Heart left ventricle (tissue), 16 donors: ENCODE results near the gene UMODL1. TPM values are rescaled to one million over a fixed set of nuclear protein-coding genes. Genes with fewer than 3 reads are reported as not detected.

Source experiments
- ATAC-seq, 4 donors: fragments of 200-7000 bp; cut with Tn5 transposase; one replicate each; pipeline ENCODE4 v1.9.1; 2020 to 2022; ENCODE audit warnings: moderate library complexity in 4 of 4, mild to moderate bottlenecking in 3 of 4, moderate number of reproducible peaks in 1 of 4
- DNase-seq, 5 donors: peaks; one replicate each; pipeline ENCODE4 v3.0.0-alpha.2; 2020
- H3K27ac ChIP-seq, 12 donors: fragments of 200-600 bp; sonication (generic) in 4 of 12; one replicate each; pipeline versions ENCODE4 v1.5.0 to v1.8.0; 2016 to 2022; ENCODE audit warnings: mild to moderate bottlenecking in 2 of 12
- H3K27me3 ChIP-seq, 9 donors: fragments of 200-600 bp; sonication (generic) in 2 of 9; one replicate each; pipeline versions ENCODE4 v1.5.1 to v1.8.0; 2016 to 2022; ENCODE audit warnings: mild to moderate bottlenecking in 3 of 9
- H3K36me3 ChIP-seq, 9 donors: fragments of 200-600 bp; sonication (generic) in 2 of 9; one replicate each; pipeline versions ENCODE4 v1.5.0 to v1.8.0; 2018 to 2022; ENCODE audit warnings: mild to moderate bottlenecking in 2 of 9
- H3K4me1 ChIP-seq, 12 donors: fragments of 200-600 bp; sonication (generic) in 4 of 12; one replicate each; pipeline versions ENCODE4 v1.5.0 to v1.8.0; 2016 to 2022; ENCODE audit warnings: mild to moderate bottlenecking in 3 of 12
- H3K4me3 ChIP-seq, 12 donors: fragments of 200-600 bp; sonication (generic) in 4 of 12; one replicate each; pipeline versions ENCODE4 v1.5.0 to v1.8.0; 2017 to 2022; ENCODE audit warnings: mild to moderate bottlenecking in 9 of 12, moderate library complexity in 4 of 12
- H3K9me3 ChIP-seq, 12 donors: fragments of 200-600 bp; sonication (generic) in 4 of 12; one replicate each; pipeline versions ENCODE4 v1.5.0 to v1.8.0; 2016 to 2022; ENCODE audit warnings: mild to moderate bottlenecking in 1 of 12
- POLR2A ChIP-seq, 2 donors: fragments of 450-650 bp; IDR thresholded peaks; one replicate each; pipeline ENCODE4 v1.6.1; 2017; ENCODE audit warnings: antibody characterized with exemption in 2 of 2, mild to moderate bottlenecking in 2 of 2, moderate library complexity in 2 of 2
- WGBS, 4 donors: extraction: QIAGEN DNeasy Blood & Tissue Kit in 2 of 4; methylation state at CpG; one replicate each; pipeline versions ENCODE4 v1.1.5 to v1.1.7; 2013 to 2018; 5-methylcytosine and 5-hydroxymethylcytosine counted together
- intact Hi-C, 10 donors: fragments of 100-400 bp; cut with DNase I; formaldehyde crosslinking; loops; one replicate each; pipeline versions ENCODE4 v1.11.1 to v1.14.2; 2022
- polyA plus RNA-seq, 2 donors: library from polyadenylated mRNA; stranded (reverse); fragments of 200-250 nt; gene quantifications; one replicate each; pipeline ENCODE4 v1.2.3, GENCODE V29; 2013
- total RNA-seq, 9 donors: library from RNA; depleted of rRNA in 2 of 9; stranded (reverse); fragments of >200 nt in 2 of 9; fragmentation: NEBNext Ultra II Directional in 3 of 9; extraction: Animal tissue kit (Norgen Biotek cat#: 25700) in 3 of 9; gene quantifications; one replicate each; pipeline versions ENCODE4 v1.1.0 to v1.2.4, GENCODE V29; 2016 to 2023
- TF ChIP-seq, protein P1 (sequence below), 12 donors: fragments of 200-600 bp; sonication (generic) in 4 of 12; IDR thresholded peaks; one replicate each; pipeline versions ENCODE4 v1.5.0 to v1.8.0; 2018 to 2022; ENCODE audit warnings: antibody characterized with exemption in 12 of 12, mild to moderate bottlenecking in 5 of 12
- donor health status: ischemic (EF 13 %, LVEDD 7.1; RV severe dilation, severe dysfunction).
- donor health status: healthy with polysubstance abuse.
- donor health status: DM: no; HTN: yes; CAD: no.
- donor health status: DM: no; HTN: no; CAD: no.
- donor health status: ischemic (EF 25% LVEDD 6.9; RV normal size, moderate dysfunction).
- donor health status: ischemic (EF 25% LVEDD 5.7; RV mildly dilated, moderate dysfunction).
- donor health status: healthy.
- donor health status: DM: yes; HTN: yes; CAD: no.
- donor health status: ischemic (EF 35%, LVEDD 5.7; RV mildly dilated, moderate dysfunction).
- donor health status: nonischemic (EF 11% LVEDD 7.7; RV severe dilation, severe dysfunction).
- donor health status: DM: yes; HTN: yes; CAD: no.
- donor health status: PGD.
- donor health status: ischemic (EF 29% LVEDD 5.4; RV normal size, mild dysfunction).
- donor health status: nonischemic (EF 23%, LVEDD 6.1; RV moderate dilation, normal function).

Gene UMODL1
- total and polyA plus RNA-seq, 11 donors = 0.07 to 0.19 TPM; not detected in 9

DNA sequence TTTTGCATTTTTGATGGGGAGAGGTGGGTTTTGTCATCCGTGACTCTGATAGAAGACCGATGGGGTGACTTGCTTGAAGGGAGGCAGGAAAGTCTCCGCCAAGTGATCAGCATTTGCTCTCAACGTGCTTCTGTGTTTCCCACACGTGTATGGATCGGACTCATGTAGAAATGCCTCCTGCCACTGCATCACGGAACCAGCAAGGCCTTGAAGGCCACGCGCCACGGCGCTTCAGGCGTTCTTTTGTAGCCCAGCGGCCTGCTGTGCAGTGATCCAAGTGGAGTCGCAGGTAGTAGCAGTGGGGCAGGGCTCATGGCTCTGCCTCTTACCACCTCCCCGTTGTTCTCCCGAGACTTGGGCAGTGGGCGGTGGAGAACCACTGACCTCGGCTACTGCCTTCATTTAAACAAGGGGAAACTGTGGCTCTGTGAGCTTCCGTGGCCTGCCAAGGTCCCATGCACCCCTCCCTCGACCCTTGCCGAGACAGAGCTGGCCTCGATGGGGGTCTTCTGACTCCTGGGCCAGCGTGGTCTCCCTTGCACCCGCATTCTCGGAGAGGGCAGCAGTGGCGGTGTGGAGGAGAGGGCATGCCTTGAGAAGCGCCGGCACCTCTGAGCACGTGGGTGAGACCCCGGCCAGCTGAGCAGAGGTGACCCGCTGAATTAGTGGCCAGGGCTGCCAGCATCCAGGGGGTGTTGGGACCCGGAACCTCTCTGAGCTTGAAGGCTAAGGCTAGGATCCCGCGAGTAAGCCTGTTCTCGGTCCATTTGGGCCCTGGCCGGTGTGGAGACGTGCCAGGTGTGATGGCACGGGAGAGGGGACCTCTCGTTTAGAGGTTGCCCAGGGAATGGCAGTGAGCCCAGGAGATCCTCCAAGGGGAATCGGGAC, 101.7 kb downstream of the UMODL1 start:
- 89 to 93% (median 92%) methylated on average over 36 to 40 of the region's 40 CpGs for WGBS, 4 donors
- TF ChIP-seq POLR2A (IDR thresholded peaks at IDR 0.05) = no peak
- TF ChIP-seq, protein P1, sequence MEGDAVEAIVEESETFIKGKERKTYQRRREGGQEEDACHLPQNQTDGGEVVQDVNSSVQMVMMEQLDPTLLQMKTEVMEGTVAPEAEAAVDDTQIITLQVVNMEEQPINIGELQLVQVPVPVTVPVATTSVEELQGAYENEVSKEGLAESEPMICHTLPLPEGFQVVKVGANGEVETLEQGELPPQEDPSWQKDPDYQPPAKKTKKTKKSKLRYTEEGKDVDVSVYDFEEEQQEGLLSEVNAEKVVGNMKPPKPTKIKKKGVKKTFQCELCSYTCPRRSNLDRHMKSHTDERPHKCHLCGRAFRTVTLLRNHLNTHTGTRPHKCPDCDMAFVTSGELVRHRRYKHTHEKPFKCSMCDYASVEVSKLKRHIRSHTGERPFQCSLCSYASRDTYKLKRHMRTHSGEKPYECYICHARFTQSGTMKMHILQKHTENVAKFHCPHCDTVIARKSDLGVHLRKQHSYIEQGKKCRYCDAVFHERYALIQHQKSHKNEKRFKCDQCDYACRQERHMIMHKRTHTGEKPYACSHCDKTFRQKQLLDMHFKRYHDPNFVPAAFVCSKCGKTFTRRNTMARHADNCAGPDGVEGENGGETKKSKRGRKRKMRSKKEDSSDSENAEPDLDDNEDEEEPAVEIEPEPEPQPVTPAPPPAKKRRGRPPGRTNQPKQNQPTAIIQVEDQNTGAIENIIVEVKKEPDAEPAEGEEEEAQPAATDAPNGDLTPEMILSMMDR (IDR thresholded peaks at IDR 0.05) = no peak
- ATAC-seq = no peak
- Histone ChIP-seq H3K27me3 (no peaks in the 10 kb centered on the region), H3K4me1 (peaks cover 0 to 15% (median 1%) of the 10 kb centered on the region in 12 donors), H3K36me3 (no peaks in the 10 kb centered on the region), H3K27ac (no peak overlapping the region), H3K4me3 (no peak overlapping the region), H3K9me3 (no peaks in the 10 kb centered on the region)
- peak in 1 of 5 donors; percentile 49 for DNase-seq
- intact Hi-C loops = loop anchor here in 2 of 10 donors (5.0 kb wide), 2 partner anchors 49 to 59 kb away; no protein-coding TSS in a partner anchor

DNA sequence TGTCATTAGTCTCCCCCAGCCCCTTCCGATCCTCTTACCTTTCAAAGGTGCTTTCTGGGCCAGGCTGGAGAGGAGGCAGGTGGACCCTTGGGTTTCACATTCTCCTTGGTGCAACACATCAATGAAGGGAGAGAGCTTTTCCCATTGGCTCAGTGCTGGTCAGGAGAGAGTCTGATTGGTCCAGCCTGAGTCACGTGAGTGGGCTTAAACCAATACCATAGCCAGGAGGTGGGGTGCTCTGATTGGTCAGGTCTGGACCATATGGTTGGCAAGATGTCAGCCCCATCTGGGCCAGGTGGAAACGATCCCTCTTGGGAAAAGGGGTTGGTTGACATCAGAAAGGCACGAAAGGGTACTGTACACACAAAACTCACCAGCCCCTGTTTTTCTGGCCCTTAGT, 103.1 kb downstream of the UMODL1 start:
- Histone ChIP-seq H3K27me3 (no peaks in the 10 kb centered on the region), H3K9me3 (no peaks in the 10 kb centered on the region), H3K36me3 (no peaks in the 10 kb centered on the region), H3K27ac (no peak overlapping the region), H3K4me3 (no peak overlapping the region), H3K4me1 (peaks cover 0 to 15% (median 1%) of the 10 kb centered on the region in 12 donors)
- ATAC-seq (no peak), DNase-seq (peak in 1 of 5 donors; percentile 28)
- no peak for TF ChIP-seq POLR2A (IDR thresholded peaks at IDR 0.05)
- TF ChIP-seq, protein P1 (IDR thresholded peaks at IDR 0.05) = no peak
- 84 to 98% (median 91%) methylated on average over 4 of the region's 4 CpGs for WGBS, 4 donors
- intact Hi-C loops = loop anchor here in 2 of 10 donors (5.0 kb wide), 2 partner anchors 48 to 58 kb away; no protein-coding TSS in a partner anchor

DNA sequence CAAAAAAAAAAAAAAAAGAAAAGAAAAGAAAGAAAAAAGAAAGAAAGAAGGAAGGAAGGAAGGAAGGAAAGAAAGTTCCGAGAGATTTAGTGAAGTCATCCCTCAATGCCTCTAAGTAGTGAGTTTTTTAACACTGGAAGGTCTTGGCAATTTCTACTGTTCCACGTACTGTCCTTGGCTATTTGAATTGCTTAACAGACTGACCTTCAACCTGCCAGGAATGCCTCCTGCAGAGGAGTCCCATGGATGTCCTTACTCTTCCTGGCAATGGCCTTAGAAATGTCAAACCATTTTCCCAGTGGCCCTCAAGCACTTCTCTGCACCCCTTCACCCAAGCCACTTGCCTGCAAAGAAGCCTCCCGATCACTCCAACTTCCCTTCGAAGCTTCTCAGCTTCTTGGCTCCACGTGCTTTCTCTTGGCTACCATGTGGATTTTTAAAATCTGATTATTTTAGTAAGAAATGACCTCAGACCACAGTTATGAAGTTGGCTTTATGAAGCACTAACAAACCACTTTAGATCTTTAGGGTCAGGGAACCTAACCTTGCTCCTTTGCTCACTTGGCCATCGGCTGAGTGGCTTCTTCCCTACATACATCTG, 104.1 kb downstream of the UMODL1 start:
- peaks cover 0 to 14% (median 1%) of the 10 kb centered on the region in 12 donors for H3K4me1 ChIP-seq
- H3K36me3 ChIP-seq = no peaks in the 10 kb centered on the region
- intact Hi-C loops = loop anchor here in 3 of 10 donors (5.0 kb wide), 2 partner anchors 42 to 52 kb away; partner anchors contain the start of gene ABCG1 (in 2 of the 3)
- DNase-seq (no peak), ATAC-seq (no peak)
- H3K27ac ChIP-seq = no peak overlapping the region
- no peak overlapping the region for H3K4me3 ChIP-seq
- H3K9me3 ChIP-seq = no peaks in the 10 kb centered on the region
- H3K27me3 ChIP-seq = no peaks in the 10 kb centered on the region
- TF ChIP-seq POLR2A (IDR thresholded peaks at IDR 0.05) = no peak
- TF ChIP-seq, protein P1 (IDR thresholded peaks at IDR 0.05) = no peak
- WGBS, 4 donors = 82 to 89% (median 85%) methylated on average over 6 of the region's 6 CpGs

GRCh38 chr21:42176859-42177258, 105.7 kb downstream of the UMODL1 start:
- Histone ChIP-seq H3K9me3 (no peaks in the 10 kb centered on the region), H3K27ac (no peak overlapping the region), H3K36me3 (no peaks in the 10 kb centered on the region), H3K4me3 (no peak overlapping the region), H3K4me1 (peaks cover 0 to 8% (median 0%) of the 10 kb centered on the region in 12 donors), H3K27me3 (no peaks in the 10 kb centered on the region)
- DNase-seq = no peak
- TF ChIP-seq, protein P1 (IDR thresholded peaks at IDR 0.05) = no peak
- TF ChIP-seq POLR2A (IDR thresholded peaks at IDR 0.05) = no peak
- no peak for ATAC-seq
- intact Hi-C loops = loop anchor here in 3 of 10 donors (5.0 kb wide), 2 partner anchors 40 to 50 kb away; partner anchors contain the start of gene ABCG1 (in 2 of the 3)
- 47 to 58% (median 50%) methylated on average over 3 of the region's 3 CpGs for WGBS, 4 donors
